NCI-H2227 (cell line): Measurements from ENCODE around the gene FGD6.
"Not testable (repeated sequence)": the region's sequence is repeated elsewhere in the genome, so short reads cannot be mapped to it uniquely, and the experiment has no call there.

Experiments used
- DNase-seq: peaks from one replicate; lab custom pipeline; 2025; ENCODE audit not compliant: unreplicated experiment; lab: John Stamatoyannopoulos, UW

FGD6 gene

DNA sequence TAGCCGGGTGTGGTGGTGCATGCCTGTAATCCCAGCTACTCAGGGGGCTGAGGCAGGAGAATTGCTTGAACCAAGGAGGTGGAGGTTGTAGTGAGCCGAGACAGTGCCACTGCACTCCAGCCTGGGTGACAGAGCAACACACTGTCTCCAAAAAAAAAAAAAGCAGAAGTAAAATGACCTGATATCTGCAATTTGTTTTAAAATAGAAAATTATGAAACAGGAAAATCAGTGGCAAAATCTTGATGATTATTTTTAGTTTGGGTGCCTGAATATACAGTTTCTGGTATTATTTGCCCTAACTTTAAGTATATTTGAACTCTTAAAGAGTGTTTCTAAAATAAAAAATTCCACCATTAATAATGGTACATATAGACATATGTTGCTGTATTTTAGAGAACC is 121.4 kb downstream of the FGD6 start:
- not testable (repeated sequence) for DNase-seq

DNA sequence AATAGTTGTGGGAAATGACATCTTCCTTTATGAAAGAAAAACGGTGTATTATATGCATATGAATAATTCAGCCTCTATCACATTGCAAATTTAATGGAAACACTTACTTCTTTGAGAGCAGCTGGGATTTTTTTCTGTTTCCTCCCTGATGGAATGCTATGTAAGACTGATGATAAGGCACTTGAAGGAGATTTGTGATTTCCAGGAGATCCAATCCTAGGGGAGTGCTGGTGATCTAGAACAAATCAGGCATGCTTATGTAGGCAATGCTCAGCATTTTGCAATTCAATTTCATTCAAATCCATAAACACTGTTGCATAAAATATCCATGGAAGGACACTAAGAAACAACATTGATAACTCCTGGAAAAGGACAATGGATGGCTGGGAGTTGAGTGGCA is 127.8 kb downstream of the FGD6 start:
- DNase-seq: no peak

DNA sequence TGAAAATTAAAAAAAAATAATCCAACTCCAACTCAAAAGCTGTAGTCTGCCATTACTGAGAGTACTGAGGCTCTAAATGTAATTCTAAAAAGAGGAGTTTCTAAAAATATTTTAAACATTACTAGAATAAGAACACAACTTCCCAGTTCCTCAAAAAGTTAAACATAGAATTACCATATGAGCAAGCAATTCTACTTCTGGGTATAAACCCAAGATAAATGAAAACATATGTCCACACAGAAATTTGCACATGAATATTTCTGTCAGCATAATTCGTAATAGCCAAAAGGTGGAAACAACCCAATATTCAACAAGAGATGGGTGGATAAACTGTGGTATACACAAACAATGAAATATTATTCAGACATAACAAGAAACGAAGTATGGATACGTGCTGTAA is 128.9 kb downstream of the FGD6 start:
- DNase-seq: no peak

DNA sequence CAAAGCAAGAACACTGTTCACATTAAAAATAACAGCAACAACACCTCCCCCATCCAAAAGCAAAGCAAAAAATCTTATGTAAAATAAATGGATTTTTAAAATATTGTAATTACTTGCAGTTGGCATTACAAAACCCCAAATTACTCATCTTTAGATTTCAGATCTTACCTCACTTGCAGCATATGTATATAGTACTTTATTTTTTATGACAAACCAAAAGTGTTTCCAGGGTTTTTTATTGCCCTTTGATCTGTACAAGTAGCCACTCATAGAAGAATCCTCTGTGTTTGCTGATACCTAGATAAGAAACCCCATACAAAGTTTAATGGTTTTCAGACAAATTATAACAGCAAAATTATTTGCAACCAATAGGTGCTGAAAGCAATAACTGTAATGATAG is 131.7 kb downstream of the FGD6 start:
- DNase-seq: no peak

DNA sequence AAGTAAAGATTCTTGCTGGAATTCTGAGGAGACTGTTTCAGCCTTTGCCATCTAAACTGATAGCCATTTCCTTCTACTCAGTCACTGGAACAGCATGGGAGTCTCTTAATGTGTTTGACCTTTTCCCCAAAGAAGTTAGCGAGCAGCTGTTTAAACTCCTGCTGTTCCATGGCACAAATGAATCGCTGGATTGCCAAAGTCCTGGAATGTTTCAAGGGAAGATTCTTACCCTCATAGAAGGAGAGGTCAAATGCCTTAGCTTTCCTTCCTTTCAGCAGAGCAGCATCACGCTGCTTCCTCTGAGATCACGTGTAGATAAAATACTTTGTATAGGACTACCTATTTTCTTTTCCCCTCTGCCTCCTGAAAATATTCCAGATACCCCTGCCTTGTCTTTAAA is 133.3 kb downstream of the FGD6 start:
- peak; percentile 21 for DNase-seq

DNA sequence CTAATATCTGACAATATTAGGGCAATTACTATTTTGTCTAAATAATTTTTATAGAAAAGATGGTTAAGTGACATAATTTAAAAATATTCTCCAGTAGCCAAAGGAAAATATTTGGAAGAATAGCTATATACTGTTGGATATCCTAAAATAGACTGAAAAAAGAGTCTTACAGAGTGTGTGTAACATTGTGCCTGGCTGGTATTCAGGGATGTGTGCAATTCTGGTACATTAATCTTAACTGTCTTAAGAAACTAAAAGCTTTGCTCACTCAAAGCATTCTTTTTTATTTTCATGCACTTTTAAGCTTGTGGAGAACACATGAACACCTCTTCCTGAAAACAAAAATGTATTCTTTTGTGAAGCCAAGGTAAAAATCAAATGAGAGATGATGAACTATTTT is 133.8 kb downstream of the FGD6 start:
- DNase-seq: no peak

DNA sequence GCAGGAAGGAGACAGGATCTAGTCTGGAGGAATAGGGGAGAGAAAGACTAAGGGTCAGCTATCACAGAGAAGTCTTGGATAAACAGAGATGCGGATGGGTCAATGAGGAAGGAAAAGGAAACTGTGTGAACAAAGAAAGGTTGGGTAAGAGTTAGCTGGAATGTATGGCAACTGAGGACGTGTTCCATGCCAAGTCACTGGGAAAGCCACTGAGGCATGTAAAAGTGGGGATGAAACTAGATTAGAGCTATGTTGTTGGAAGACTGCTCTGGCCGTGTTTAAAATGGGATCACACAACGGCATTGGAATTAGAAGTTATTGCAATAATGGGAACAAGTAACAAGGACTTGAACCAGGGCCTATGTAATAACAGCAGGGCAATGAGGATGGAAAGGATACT is 139.9 kb downstream of the FGD6 start:
- DNase-seq: no peak

DNA sequence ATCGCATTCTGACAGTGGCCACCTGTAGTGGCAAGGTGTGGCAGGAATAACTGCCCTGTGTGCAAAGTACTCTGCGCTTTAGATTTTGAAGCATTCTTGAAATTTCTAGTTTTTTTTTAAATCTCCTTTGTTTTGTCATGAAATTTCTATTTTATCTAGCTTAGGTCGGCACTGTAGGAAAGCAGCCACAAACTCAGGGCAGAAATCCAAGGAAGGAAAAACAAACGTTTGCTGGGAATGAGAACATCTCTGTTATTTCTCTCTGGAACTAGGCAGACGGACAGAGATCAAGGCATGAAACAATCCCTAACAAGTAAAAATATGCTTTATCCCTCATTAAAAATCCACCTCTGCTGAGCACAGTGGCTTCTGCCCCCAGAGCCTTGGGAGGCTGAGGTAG is 142.5 kb downstream of the FGD6 start:
- DNase-seq: no peak

DNA sequence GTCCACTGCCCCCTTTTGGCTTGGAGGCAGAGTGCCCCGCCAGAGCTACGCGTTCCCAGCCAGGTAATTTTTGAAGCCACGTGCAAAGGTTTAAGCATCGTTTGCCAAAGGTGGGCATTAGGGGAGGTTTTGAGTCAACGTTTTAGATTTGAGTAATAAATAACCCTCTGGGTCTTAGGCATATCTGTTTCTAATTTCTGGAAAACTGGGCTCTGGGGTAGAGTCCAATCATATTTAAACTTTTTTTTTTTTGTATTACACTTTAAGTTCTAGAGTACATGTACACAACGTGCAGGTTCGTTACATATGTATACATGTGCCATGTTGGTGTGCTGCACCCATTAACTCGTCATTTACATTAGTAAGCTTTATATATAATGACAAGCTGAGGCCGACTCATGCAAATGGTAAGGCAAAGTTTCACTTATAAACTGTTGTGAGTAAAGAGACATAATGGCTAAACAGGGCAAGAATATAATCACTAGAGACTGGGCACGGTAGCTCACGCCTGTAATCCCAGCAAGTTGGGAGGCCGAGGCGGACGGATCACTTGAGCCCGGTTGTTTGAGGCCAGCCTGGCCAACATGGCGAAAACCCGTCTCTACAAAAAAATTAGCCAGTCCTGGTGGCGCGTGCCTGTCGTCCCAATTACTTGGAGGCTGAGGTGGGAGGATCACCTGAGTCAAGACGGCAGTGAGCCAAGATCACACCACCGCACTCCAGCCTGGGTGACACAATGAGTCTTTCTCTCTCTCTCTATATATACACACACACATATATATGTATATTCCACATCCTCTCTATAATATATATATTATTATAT is 143.4 kb downstream of the FGD6 start:
- DNase-seq: no peak

DNA sequence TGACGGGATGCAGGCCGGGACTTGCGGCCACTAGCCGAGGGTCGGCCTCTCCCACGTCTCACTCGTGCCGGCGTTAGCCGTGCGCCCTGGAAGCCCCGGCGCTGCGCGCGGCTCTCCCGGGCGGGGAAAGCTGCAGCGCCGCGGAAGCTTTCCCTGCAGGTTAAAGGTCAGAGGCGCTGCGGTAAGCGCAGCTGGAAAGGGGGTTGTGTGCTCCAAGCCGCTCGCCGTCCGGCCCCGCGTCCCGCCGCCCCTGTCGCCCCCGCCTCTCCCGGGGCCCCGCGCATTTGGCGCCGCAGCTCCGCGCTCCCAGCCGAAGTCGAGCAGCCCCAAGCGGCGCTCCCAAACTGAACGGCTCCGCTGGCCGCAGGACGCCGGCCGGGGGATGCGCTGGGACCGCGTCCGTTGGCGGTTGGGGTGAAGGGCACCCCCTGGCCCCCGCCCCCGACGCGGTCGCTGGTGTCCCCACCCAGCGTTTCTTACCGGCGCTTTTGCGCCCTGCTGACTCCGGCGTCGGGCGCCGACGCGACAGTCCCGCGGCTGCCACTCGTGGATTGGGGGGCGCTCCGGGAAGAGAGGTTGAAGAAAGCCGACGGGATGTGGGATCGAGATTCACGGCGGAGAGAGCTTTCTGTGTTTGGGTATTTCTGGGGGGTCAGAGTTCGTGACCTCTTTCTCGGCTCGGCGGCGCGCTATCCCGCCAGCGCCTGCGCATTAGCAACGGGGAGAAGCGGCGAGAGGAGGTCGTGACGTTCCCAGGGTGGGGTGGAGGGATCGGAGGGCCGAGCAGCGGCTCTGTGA is 144.2 kb downstream of the FGD6 start, which contains the start of gene NR2C1:
NR2C1 (minus strand) TSS at position 719 of the 798 bp plus-strand sequence. CDS start 6,234 bp downstream, outside the sequence.
- peak; percentile 96 for DNase-seq

DNA sequence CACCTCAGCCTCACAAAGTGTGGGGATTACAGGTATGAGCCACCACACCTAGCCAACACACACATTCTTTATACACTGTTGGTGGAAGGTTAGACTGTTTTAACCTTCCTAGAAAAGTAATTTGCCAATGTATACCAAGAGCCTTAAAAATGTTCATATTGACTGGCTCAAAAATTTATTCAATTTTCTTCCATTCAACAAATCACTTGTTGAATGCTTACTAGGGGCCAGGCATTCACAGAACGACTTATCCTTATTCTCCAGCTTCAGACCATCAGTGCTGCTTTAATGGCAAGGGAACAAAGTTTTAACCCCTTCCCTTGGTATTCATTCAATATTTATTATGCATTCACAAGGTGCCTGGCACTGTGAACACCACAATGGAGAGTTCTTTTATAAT is 146.9 kb downstream of the FGD6 start:
- no peak for DNase-seq

DNA sequence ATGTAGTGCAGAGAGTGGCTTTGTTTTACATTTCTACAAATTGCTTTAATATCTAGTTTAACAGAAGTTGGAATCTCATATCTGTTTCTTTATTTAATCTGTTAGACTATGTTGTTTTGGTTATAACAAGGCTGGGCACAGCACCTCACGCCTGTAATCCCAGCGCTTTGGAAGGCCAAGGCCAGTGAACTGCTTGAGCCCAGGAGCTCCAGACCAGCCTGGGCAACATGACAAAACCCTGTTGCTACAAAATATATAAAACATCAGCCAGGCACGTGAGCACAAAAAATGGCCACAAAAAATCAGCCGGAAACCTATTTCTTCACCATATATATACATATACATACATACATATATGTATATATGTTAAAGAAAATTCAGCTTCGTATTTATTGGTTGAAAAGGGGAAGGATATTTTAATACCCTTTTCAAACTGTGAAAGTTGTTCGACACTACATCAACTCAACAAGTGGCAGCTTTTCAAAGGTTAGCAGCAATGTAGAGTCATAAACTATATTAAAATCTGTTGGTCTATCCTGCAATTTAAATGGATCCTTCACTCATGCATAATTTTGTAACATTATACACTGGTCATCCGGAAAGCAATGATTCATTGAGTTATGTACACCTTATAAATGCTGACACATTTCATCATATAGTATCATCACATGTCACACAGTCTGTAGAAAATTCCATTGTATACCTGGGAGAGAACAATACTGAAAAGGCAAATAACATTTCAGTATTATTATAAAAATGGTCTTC is 151.0 kb downstream of the FGD6 start:
- DNase-seq: no peak

DNA sequence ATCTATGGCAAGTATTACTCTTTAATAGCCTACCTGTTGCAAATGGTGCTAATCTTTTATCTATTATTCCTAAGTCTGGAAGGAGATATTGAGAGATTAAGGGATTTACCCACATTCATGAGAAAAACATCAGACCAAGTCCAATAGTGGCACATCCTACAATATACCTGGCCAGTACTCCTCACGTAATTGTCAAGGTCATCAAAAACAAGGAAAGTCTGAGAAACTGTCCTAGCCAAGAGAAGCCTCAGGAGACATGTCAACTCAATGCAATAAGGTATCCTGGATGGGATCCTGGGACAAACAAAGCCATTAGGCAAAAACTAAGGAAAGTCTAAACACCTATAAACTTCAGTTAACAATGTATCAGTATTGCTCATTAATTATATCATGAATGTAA is 156.3 kb downstream of the FGD6 start:
- DNase-seq: no peak

DNA sequence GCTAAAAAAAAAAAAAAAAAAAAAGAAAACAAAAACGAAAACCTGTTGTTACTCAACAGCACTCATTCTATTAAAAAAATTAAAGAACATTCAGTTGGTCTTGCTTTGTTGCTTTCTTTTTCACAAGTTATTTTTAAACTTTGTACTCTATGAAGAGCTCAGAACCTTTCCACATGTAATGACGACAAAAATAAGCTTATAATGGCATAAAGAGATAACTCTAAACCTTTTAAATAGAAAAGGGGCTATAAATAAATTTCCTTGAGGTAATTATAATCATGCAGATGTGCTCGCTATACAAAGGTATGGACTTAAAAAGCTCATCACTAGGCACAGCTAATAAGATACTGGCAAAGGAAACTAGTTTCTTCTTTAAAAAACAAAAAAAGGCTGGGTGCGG is 157.3 kb downstream of the FGD6 start:
- no peak for DNase-seq

DNA sequence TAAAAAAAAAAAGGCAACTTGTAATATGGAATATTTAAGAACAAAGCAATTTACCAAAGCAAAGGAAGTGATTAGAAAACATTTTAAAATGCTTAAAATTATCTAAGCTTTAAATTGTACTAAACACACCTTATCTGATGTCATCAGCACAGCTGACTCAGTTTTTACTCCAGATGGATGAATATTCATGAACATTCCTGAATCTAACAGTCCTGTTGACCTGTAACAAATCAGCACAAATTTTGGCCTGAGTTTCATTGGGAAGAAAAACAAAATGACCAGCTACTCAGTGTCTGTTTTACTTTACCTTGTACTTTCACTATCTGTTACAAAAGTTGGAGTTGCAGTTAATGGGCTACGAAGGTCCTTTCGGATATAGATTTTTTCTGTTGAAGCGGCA is 159.8 kb downstream of the FGD6 start:
- DNase-seq: no peak

DNA sequence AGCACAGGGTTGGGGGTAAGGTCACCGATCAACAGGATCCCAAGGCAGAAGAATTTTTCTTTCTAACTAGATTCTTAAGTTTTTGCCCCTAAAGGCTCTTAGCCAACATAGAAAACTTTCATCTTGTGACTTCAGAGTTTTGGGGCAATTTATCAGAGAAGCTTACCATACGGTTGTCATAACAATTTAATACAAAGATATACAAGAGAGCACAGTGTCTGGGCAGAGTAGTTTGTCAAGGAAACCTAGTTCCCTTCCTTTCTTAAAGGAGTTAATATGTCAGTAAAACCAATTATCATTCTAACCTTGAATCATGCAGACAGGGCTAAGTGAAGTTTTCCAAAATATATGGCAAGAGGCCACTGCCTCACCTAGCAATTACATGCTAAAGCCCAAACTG is 162.2 kb downstream of the FGD6 start:
- no peak for DNase-seq

DNA sequence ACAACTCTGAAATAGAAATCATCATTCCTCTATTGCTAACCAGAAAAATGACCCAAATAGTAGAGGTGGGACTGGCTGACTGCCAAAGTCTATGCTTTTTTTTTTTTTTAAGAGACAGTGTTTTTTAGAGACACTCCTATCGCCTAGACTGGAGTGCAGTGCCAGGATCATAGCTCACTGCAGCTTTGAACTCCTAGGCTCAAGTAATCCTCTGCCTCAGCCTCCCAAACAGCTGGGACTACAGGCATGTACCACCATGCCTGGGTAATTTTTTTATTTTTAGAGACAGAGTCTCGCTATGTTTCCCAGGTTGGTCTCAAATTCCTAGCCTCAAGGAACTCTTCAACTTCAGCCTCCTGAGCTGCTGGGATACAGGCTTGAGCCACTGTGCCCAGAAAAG is 163.1 kb downstream of the FGD6 start:
- no peak for DNase-seq

DNA sequence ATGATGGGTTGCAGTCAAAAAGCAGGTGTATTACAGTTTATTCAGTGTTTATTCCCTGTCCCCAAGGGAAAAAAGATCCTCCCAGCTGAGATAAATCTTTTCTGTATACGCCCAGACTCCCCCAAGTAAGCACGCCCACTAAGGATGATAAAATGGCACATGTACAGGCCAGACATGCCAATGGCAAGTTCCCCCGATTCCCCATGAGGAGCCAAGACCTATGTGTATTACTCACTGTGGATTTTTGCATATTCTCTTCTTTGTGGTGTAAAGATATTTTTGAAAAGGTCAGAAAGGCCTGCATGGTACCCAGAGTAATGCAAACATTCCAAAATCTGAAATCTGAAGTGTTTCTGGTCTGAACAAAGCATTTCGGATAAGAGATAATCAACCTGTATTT is 166.0 kb downstream of the FGD6 start:
- DNase-seq: no peak

DNA sequence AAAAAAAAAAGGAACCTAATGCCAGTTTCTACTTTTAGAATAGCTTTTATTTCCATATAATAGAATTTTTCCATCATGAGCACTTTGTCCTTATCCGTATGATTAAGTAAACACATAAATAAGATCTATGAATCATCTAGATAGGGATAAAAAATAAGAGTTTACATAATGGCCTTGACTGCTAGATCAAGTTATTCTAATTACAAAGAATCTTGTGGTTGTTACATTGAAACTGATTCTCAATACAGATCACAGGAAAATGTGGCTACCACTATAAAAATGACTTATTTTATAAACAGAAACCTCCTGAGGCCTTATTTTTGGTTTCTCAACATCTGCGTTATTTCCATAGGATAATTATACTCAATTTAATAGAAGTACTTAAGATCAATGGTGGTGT is 179.4 kb downstream of the FGD6 start:
- DNase-seq: no peak

DNA sequence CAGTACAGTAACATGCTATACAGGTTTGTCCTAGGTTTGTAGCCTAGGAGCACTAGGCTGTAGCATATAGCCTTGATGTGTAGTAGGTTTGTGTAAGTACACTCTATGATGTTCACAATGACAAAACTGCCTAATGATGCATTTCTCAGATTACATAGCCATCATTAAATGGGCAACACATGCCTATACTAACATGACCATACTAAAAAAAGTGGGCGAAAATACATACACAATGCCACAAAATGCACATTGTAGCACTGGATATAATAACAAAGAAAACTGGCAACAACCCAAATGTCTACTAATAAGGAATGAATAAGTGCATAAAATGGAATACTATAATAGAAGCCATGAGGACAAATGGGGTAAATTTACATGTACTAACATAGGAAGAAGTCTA is 182.5 kb downstream of the FGD6 start:
- DNase-seq: no peak
